Hippocampal formation (tissue), 2 donors: ENCODE data around the gene SS18.

ENCODE experiments used
- DNase-seq, 2 donors: peaks; one replicate each; lab custom pipeline; 2025; lab: John Stamatoyannopoulos, UW

The SS18 gene

GRCh38 chr18:26073758-26074157, 16.7 kb downstream of the SS18 start:
- peak in 1 of 2 donors; percentile 20 for DNase-seq

GRCh38 chr18:26071725-26072124, 18.7 kb downstream of the SS18 start:
- DNase-seq: no peak

- DNase-seq: no peak
Measured at GRCh38 chr18:26071020-26071419, 19.4 kb downstream of the SS18 start.

GRCh38 chr18:26059357-26059756, 31.1 kb downstream of the SS18 start:
- no peak for DNase-seq

- DNase-seq: no peak
Measured at GRCh38 chr18:26057344-26057773, 33.1 kb downstream of the SS18 start.

- no peak for DNase-seq
Measured at GRCh38 chr18:26056291-26056690, 34.1 kb downstream of the SS18 start.

- DNase-seq: no peak
Measured at GRCh38 chr18:26052505-26052904, 37.9 kb downstream of the SS18 start.

GRCh38 chr18:26051843-26052242, 38.6 kb downstream of the SS18 start:
- no peak for DNase-seq

- no peak for DNase-seq
Measured at GRCh38 chr18:26046419-26047077, 43.9 kb downstream of the SS18 start.

GRCh38 chr18:26044807-26045206, 45.6 kb downstream of the SS18 start:
- no peak for DNase-seq

GRCh38 chr18:26040051-26040656, 50.3 kb downstream of the SS18 start:
- DNase-seq: no peak

- DNase-seq: no peak
Measured at GRCh38 chr18:26039203-26039602, 51.2 kb downstream of the SS18 start.

GRCh38 chr18:26036635-26037034, 53.8 kb downstream of the SS18 start:
- no peak for DNase-seq

GRCh38 chr18:26034850-26035497, 55.4 kb downstream of the SS18 start:
- no peak for DNase-seq

GRCh38 chr18:26022585-26022984, 67.8 kb downstream of the SS18 start:
- DNase-seq: no peak

GRCh38 chr18:26021061-26021754, 69.2 kb downstream of the SS18 start:
- DNase-seq: no peak

GRCh38 chr18:26017929-26018328, 72.5 kb downstream of the SS18 start:
- DNase-seq: peak in 1 of 2 donors; percentile 40

- DNase-seq: no peak
Measured at GRCh38 chr18:26014462-26014861, 76.0 kb downstream of the SS18 start.

GRCh38 chr18:26008619-26009018, 81.8 kb downstream of the SS18 start:
- DNase-seq: no peak

GRCh38 chr18:26008096-26008495, 82.3 kb downstream of the SS18 start:
- no peak for DNase-seq

GRCh38 chr18:26005950-26006349, 84.5 kb downstream of the SS18 start:
- DNase-seq: no peak

GRCh38 chr18:26004832-26005231, 85.6 kb downstream of the SS18 start:
- DNase-seq: no peak

- no peak for DNase-seq
Measured at GRCh38 chr18:26003817-26004216, 86.6 kb downstream of the SS18 start.
